Tibial nerve (tissue), 4 donors: ENCODE measurements around the gene SKAP2.

Experiments used
- CTCF ChIP-seq, 5 experiments: fragments of 200-600 bp in 3 of 5; fragments of 450-650 bp in 2 of 5; sonication (generic) in 3 of 5; IDR thresholded peaks; one replicate each; pipeline ENCODE4 v1.5.1; 2016 to 2019; ENCODE audit warnings: antibody characterized with exemption in 5 of 5, mild to moderate bottlenecking in 3 of 5, moderate library complexity in 2 of 5
- EP300 ChIP-seq, 2 donors: sonication (generic); formaldehyde crosslinking; IDR thresholded peaks; one replicate each; pipeline ENCODE4 v1.6.1; 2017; ENCODE audit warnings: antibody characterized with exemption in 2 of 2, mild to moderate bottlenecking in 1 of 2

DNA sequence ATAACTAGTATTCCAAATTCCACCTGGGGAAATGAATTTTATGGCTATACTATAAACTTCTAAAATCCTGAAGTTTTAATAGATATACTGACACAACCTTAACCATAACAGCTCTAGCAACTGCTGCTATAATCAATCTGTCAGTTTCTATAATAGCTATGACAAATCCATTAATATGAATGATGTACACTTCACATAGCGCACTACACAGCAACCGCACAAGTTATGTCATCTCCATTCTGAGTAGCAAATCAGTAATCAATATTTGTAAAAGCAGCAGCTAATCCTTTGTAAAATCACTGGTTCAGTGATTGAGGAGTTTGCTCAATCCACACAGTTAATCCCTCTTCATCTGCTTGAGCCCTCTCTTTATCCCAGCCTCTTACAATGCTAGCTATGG is 105.3 kb downstream of the SKAP2 start:
- TF ChIP-seq EP300 (IDR thresholded peaks at IDR 0.05), result no peak
- TF ChIP-seq CTCF (IDR thresholded peaks at IDR 0.05), result no peak
